GM12872 (cell line): ENCODE data around the gene SCAANT1.

ENCODE experiments used
- TF ChIP-seq, protein P1 (sequence below): IDR thresholded peaks from 3 replicates; pipeline ENCODE4 v1.5.1; 2011; ENCODE audit warnings: low read depth, mild to moderate bottlenecking, low read length, moderate library complexity; ENCODE audit not compliant: insufficient read depth

SCAANT1 gene

DNA sequence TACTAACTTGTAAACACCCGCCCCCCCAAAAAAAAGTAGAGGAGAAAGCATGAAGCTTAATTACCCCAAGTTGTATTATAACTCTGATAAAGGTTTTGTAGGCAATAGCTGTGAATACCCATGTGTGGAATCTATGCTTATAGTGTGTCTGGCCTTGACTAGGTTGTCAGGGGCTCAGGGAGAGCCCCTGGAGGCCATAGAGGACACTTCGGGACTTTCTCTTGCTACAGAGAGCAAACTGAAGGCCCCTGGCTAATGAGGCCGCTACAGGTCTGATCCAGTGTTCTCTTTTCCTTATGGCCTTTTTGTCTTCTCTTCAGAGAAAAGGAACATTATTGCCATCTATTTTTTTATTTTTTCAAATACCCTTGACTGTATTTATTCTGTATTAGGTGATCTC lies 19.1 kb upstream of the SCAANT1 start:
- TF ChIP-seq, protein P1, sequence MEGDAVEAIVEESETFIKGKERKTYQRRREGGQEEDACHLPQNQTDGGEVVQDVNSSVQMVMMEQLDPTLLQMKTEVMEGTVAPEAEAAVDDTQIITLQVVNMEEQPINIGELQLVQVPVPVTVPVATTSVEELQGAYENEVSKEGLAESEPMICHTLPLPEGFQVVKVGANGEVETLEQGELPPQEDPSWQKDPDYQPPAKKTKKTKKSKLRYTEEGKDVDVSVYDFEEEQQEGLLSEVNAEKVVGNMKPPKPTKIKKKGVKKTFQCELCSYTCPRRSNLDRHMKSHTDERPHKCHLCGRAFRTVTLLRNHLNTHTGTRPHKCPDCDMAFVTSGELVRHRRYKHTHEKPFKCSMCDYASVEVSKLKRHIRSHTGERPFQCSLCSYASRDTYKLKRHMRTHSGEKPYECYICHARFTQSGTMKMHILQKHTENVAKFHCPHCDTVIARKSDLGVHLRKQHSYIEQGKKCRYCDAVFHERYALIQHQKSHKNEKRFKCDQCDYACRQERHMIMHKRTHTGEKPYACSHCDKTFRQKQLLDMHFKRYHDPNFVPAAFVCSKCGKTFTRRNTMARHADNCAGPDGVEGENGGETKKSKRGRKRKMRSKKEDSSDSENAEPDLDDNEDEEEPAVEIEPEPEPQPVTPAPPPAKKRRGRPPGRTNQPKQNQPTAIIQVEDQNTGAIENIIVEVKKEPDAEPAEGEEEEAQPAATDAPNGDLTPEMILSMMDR = no peak

DNA sequence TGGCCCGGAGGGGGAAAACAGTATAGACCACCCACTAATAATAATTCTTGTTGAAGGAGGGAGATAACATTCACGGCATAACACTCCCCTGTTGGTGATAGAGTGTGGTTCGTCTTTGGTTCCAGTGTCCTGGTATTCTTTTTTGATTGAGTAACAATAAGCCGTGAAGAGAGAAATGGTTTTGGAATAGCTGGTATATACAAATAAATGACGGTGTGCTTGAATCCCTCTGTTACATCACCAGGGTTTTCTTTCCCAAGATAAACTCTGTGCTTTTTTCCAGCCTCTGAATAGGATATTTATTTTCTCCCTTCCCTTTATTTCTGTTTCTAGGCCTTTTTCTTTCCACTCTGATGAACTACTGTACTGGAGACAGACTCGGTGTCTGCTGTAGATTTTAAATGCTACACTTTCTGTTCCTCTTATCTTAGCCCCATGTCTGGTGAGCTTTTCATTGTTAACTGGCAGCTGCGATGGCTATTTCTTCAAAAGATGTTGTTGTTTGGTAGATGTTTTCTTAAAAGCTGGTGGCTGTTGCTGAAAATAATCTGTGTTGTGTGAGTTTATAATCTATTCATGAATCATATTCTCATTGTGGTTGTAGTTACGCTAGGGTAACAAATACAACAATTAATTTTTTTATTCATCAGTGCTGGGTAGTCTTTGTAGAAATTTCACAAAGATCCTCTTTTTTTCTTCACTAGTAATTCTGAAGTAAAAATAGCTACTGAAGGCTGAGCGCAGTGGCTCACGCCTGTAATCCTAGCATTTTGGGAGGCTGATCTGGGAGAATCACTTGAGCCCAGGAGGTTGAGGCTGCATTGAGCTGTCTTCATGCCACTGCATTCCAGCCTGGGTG lies 15.5 kb upstream of the SCAANT1 start:
- TF ChIP-seq, protein P1 = no peak

DNA sequence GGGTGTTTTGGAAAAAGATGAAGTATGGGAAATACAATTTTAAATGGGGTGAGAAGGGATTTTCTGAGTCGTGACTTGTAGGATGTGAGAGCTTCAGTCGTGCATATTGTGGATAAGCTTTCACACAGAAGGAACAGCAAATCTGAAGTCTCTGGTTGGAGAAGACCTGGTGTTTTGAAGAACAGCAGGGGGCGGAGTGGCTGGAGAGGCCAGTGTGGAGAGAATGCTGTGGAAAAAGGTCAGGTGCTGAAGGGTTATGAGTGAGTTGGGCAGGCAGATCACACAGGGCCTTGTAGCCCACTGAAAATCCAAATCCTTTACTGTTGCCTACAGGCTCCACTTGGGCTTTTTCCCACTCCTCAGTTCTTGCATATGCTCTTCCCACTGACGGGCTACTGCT lies 14.1 kb upstream of the SCAANT1 start:
- TF ChIP-seq, protein P1 = no peak

DNA sequence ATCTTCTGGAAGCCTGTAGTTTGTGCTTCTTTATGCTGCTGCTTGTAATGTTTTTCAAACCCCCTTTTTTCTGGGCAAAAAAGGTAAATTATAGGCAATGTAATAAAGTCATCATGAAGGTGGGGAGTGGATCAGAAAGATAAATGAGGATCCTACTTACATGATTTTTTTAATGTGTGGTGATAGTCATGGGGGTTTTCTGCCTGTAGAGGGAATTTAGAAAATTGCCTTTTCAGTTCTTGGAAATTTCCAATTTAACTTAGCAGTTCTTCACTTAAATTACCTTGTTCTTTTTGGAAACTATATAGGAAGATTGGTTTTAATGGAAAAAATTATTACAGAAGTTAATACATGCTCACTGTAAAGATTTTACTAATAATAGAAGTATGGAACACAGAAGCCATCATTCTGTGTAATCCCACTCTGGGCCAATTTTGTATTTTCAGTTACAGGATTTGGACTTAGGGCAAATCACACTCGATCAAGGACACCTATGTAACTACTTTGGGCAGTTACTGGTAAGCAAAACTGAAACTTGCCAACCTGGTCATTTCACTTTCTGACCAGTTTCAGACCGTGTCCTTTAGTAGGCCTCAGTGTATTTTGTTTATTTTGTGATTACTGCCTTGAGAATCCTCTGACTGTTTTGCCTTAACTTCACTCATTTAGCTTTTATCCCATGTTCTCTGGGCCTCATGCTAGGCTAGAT lies 10.5 kb upstream of the SCAANT1 start:
- TF ChIP-seq, protein P1 = no peak

DNA sequence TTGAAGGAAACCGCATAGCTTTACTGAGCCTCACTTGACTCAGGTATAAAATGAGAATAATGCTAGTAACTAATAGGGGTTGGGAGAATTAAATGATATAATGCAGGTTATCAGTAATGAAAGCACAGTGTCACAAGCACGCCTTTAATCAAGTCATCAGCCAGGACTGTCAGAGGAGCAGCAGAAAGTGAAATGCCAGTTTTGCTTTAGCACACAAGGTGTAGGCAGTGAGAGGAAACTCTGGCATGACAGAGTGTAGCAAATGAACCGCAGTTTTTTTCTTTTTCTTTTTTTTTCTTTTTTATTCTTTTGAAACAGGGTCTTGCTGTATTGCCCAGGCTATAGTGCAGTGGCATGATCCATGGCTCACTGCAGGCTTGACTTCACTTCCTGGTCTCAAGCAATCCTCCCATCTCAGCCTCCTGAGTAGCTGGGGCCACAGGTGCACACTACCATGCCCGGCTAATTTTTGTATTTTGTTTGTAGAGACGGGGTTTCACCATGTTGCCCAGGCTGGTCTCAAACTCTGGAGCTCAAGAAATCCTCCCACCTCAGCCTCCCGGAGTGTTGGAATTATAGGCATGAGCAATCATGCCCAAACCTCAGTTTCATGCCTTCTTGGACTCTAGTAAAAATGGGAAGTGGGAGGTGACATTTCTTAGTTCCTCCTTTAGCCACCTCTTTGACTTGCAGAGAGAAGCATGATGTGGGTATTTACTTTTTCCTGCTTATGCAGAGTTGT lies 9.7 kb upstream of the SCAANT1 start:
- TF ChIP-seq, protein P1 = no peak

DNA sequence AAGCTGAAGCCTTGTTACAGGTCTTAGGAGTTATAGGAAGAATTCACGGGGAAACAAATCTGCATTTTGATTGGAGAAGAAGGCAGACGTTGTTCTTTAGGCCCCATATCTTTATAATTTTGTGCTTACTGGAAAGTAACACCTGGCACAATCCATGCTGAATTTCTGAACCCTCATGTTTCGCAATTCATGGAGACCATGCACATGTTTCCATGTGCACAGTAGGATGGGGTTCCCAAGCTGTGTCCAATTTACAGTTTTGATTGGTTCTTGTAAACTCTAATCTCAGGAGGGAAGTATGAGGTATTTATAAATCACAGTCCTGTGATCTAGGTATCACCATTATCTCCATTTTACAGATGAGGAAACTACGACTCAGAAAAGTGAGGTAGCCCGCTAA lies 7.8 kb upstream of the SCAANT1 start:
- TF ChIP-seq, protein P1 = no peak

DNA sequence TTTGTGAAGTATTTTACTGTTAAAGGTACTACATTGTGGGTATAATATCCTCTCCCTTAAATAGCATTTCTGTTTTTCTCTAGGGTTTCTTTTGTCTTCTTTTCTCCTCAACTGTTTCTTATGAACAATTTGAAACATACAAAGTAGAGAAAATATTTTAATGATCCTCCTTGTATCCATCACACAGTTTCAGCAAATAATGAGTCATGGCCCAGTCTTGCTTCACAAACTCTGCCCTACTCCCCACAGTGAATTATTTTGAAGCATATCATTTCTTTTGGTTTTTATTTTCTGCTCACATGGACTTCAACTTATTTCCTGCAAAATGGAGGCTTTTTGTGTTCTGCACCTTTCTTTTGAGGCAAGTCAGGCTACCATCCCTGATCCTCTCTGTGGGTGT lies 6.1 kb upstream of the SCAANT1 start:
- TF ChIP-seq, protein P1 = no peak
